22Rv1 (cell line): ENCODE measurements around the gene CDC42EP1.

Experiments
- H3K27ac ChIP-seq: fragments of 450-650 bp; 2 replicates; pipeline ENCODE4 v1.5.1; 2017
- ZFX ChIP-seq: fragments of 450-650 bp; IDR thresholded peaks from 2 replicates; pipeline ENCODE4 v1.6.1; 2017; ENCODE audit warnings: antibody characterized with exemption, borderline replicate concordance
- TF ChIP-seq, protein P1 (sequence below): fragments of 450-650 bp; IDR thresholded peaks from 2 replicates; pipeline ENCODE4 v1.5.1; 2017; ENCODE audit warnings: mild to moderate bottlenecking

The CDC42EP1 gene

DNA sequence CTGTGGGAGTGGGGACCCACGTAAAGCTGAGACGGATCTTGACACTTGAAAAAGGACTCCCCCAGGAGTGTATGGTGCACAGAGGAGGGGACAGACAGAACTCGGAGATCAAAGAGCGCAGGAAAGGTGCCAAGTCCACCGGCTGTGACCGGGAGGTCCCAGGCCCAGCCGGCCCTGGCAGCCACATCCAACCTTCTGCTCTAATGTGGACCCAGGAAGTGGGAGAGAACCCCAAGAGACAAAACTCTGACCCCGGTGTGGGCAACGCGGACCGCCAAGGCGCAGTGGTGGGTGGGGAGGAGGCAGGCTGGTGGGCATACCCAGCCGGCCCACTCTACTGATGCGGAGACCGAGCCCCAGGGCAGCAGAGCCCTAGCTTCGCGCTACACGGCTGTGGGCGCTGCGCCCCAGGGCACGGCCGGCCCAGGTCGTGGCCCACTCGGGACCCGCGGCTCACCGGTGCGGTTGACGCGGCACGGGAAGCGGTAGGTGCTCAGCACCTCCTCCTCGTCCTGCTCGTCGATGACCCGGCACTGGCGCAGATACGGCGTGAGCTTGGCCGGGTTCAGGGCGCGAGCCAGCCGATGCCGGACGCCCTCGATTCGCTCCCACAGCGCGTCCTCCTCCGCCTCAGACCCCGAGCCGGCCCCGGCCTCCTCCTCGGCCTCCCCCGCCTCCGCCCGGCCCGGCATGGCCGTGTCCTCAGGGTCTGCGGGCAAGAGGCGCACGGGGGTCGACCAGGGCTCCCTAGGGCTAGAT is 41.6 kb upstream of the CDC42EP1 start:
- peak overlapping the region; percentile 67 for H3K27ac ChIP-seq
- TF ChIP-seq, protein P1, sequence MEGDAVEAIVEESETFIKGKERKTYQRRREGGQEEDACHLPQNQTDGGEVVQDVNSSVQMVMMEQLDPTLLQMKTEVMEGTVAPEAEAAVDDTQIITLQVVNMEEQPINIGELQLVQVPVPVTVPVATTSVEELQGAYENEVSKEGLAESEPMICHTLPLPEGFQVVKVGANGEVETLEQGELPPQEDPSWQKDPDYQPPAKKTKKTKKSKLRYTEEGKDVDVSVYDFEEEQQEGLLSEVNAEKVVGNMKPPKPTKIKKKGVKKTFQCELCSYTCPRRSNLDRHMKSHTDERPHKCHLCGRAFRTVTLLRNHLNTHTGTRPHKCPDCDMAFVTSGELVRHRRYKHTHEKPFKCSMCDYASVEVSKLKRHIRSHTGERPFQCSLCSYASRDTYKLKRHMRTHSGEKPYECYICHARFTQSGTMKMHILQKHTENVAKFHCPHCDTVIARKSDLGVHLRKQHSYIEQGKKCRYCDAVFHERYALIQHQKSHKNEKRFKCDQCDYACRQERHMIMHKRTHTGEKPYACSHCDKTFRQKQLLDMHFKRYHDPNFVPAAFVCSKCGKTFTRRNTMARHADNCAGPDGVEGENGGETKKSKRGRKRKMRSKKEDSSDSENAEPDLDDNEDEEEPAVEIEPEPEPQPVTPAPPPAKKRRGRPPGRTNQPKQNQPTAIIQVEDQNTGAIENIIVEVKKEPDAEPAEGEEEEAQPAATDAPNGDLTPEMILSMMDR = no peak
- no peak for TF ChIP-seq ZFX

- no peak for TF ChIP-seq ZFX
- TF ChIP-seq, protein P1 = no peak
- H3K27ac ChIP-seq = peak within 1 kb of the TSS; percentile 67
These were observed 40.7 kb upstream of the CDC42EP1 start, which contains the start of gene CARD10 for GRCh38 chr22:37519268-37520195. Gene CARD10 (minus strand): TSS chr22:37519415. CDS start chr22:37519200, 215 bp downstream.

- no peak for TF ChIP-seq ZFX
- TF ChIP-seq, protein P1 = no peak
- no peak overlapping the region for H3K27ac ChIP-seq
These were observed 39.5 kb upstream of the CDC42EP1 start for GRCh38 chr22:37520776-37521191.

GRCh38 chr22:37521236-37521739 is 39.0 kb upstream of the CDC42EP1 start:
- TF ChIP-seq, protein P1 = no peak
- TF ChIP-seq ZFX = no peak
- no peak overlapping the region for H3K27ac ChIP-seq

DNA sequence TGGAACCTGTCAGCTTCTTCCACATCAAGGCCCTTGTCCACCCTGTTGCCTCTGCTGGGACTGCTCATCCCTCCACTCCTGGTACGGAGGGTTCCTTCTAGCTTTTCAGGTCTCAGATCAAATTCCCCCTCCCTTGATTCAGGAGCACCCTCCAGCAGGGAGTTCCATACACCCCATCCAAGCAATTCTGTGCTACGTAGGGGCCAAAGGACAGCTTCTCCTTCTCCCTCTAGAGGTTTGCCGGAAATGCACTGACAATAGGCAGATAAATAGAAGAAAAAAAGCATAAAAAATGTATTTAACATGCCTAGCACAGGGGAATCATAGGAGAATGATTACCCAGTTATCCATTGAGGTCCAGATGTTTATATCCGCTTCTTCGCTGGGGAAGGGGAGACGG is 37.8 kb upstream of the CDC42EP1 start:
- TF ChIP-seq, protein P1 = no peak
- TF ChIP-seq ZFX = no peak
- no peak overlapping the region for H3K27ac ChIP-seq

- no peak overlapping the region for H3K27ac ChIP-seq
- TF ChIP-seq, protein P1 = no peak
- TF ChIP-seq ZFX = no peak
These were observed 35.1 kb upstream of the CDC42EP1 start for GRCh38 chr22:37525073-37525745.
